GM13976 (cell line): Measurements from ENCODE around the gene EXTL1.
"Not testable (repeated sequence)": the region's sequence is repeated elsewhere in the genome, so short reads cannot be mapped to it uniquely, and the experiment has no call there.

ENCODE experiments used
- DNase-seq: peaks from one replicate; pipeline ENCODE4 v3.0.0; 2012; ENCODE audit warnings: low spot score
- CTCF ChIP-seq: IDR thresholded peaks from 2 replicates; pipeline ENCODE4 v1.5.1; 2012; ENCODE audit warnings: borderline replicate concordance, mild to moderate bottlenecking; ENCODE audit not compliant: insufficient read depth; ENCODE audit errors: extremely low read depth, missing control alignments, control extremely low read depth
- in situ Hi-C: fragments of 300-500 bp; cut with MboI; formaldehyde crosslinking; loops from one replicate; pipeline ENCODE4 v1.12.0; 2022; ENCODE audit warnings: low sequenced_read_pairs, mixed read lengths, inconsistent platforms; ENCODE audit not compliant: unreplicated experiment

The EXTL1 gene

DNA sequence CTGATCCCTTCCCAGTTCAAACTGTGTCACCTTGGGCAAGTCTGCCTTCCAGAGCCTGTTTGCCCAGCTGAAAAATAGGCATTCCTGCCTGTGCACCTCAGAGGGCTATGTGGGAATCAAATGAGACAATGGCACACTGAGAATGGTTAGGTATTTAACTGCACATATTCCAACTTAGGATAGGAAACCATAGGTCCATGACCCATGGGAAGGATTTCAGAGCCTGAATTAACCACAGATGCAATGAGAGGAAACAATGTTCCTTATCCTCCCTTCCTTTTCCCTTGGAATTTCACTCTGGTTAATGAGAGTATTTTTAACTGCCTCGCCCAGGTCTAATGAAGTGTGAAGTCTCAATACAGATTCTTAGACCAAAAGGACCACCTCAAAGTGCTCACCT lies 36.4 kb upstream of the EXTL1 start:
- DNase-seq, result no peak
- in situ Hi-C loops, result no loop called here
- no peak for TF ChIP-seq CTCF

GRCh38 chr1:25985670-25986069 lies 35.9 kb upstream of the EXTL1 start:
- no peak for DNase-seq
- TF ChIP-seq CTCF, result no peak
- in situ Hi-C loops, result no loop called here

DNA sequence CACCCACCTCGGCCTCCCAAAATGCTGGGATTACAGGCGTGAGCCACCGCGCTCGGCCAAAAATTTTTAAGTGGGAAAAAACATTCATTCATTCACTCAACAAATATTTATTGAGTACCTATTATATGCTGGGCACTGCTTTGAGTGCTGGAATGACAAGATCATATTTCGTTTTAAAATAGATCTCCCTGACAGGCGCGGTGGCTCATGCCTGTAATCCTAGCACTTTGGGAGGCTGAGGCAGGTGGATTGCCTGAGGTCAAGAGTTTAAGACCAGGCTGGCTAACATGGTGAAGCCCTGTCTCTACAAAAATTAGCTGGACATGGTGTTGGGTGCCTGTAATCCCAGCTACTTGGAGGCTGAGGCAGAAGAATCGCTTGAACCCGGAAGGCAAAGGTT lies 34.8 kb upstream of the EXTL1 start:
- DNase-seq, in situ Hi-C loops: not testable (repeated sequence)

GRCh38 chr1:25987951-25988350 lies 33.6 kb upstream of the EXTL1 start:
- DNase-seq, result no peak
- in situ Hi-C loops, result no loop called here
- TF ChIP-seq CTCF, result no peak

GRCh38 chr1:25989440-25990234 lies 31.9 kb upstream of the EXTL1 start:
- TF ChIP-seq CTCF, result no peak
- in situ Hi-C loops, result no loop called here
- DNase-seq, result no peak

DNA sequence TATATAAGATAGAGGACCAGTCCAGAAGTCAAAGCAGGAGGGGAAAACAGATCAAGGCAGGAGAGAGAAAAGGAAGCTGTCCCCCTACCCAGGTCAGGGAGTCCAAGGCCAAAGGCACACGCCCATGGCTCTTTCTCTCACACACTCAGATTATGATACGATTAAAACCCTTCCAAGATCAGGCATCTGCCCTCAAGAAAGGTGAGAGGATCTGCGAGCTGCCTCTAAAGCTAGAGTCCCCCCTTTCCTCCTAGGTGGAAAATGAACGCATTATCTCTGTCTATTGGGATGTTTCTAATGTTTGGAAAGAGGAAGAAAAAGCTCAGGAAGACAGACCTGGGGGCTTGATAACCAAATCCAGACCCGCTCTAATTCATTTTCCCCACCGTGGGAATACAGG lies 31.3 kb upstream of the EXTL1 start:
- in situ Hi-C loops, result no loop called here
- no peak for TF ChIP-seq CTCF
- DNase-seq, result no peak

GRCh38 chr1:25990702-25991395 lies 30.7 kb upstream of the EXTL1 start:
- TF ChIP-seq CTCF, result no peak
- in situ Hi-C loops, result no loop called here
- DNase-seq, result no peak
